HG03342 (cell line): ENCODE results near the gene GRHPR.

Experiments used
- ATAC-seq: cut with Tn5 transposase; IDR thresholded peaks from one replicate; pipeline ENCODE4 v1.9.1; 2021; ENCODE audit warnings: mild to moderate bottlenecking, moderate library complexity; ENCODE audit not compliant: unreplicated experiment

The GRHPR gene

DNA sequence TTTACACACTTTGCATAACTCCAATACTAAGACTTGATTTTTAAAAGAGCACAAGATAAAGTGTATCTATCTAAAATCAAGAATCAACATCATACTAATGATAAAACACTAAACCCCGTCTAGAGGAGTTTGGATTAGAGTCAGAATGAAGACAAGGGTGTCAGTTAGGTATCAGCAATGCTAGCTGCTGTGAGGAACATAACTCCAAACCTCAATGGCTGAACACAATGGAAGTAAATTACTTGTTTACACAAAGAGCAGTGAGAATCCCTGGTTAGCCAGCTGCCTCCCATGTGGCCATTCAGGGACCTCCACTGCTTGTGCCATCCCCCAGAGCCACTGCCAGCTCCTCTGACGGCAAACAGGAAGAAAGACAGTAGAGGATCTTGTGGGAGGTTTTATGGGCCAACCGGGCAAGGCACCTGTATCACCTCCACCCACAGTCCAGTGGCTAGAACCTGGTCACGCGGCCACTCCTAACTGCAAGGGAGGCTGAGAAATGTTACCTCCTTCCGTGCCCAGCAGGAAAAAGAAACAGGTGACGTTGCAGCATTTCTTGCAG lies 24.0 kb upstream of the GRHPR start:
- ATAC-seq: no peak

DNA sequence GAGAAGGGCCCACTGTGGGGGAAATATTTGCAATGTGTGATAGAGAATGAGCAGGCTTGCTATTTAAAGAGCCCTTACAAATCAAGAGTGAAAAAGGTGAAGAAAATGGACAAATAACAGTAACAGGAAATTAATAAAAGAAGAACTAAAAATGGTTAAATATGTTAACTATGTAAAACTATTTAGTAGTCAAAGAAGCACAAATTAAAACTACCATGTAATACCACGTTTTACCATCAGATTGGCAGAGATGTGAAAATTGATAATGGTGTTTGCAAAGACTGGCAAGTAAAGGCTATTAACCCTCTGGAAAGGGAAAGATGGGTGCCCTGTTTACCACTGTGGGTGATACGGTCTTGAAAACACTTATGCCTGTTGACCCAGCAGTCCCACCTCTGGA lies 23.2 kb upstream of the GRHPR start:
- ATAC-seq: no peak

DNA sequence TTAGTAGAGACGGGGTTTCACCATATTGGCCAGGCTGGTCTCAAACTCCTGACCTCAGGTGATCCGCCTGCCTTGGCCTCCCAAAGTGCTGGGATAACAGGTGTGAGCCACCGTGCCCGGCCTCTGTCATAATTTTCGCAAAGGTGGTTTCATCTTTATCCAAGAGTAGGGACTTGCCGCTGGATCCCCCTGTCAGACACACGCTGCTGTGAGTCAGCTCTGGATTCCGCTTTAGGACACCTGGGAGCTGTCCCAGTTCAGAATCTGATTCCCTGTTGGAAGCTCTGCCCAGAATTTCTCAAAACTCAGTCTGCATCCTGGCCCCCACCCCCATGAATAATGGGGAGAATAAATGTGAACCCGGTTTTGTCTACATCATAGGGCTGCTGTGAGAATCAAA lies 17.9 kb upstream of the GRHPR start:
- ATAC-seq: no peak

DNA sequence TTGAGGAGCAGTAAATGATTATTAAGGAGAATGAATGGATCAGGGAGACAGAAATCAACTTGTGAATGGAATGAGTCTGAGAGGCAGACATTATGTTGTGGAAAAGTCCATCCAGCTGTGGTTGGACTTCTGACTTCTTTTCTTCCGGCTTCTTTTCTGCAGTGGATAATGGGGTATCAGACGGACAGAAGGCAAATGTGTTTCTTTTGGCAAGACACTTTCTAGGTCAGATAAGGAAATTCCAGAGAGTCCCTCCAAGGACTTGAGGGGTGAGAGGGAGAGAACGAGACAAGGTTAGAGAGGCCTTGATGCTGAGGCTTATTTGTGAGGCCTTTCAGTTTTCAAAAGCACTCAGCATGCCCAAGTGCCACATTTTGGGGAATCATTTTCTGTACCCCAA lies 17.1 kb upstream of the GRHPR start:
- no peak for ATAC-seq

DNA sequence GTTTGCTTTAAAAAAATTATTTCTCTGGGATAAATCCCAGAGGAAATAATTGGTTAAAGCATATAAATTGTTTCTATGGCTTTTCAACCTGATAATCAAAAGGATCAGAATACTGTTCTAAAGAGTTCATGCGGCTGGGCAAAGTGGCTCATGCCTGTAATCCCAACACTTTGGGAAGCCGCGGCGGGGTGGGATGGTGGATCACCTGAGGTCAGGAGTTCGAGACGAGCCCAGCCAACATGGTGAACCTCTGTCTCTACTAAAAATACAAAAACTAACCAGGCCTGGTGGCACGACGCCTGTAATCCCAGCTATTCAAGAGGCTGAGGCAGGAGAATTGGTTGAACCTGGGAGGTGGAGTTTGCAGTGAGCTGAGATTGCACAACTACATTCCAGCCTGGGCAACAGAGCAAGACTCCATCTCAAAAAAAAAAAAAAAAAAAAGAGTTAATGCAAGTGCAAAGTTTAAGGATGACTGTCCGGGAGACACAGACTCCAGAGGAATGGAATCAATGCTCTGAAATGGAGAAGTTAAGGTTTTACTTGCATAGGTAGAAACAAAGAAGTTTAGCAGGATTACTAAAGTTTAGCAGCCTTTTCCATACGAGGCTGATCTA lies 16.6 kb upstream of the GRHPR start:
- ATAC-seq: no peak

DNA sequence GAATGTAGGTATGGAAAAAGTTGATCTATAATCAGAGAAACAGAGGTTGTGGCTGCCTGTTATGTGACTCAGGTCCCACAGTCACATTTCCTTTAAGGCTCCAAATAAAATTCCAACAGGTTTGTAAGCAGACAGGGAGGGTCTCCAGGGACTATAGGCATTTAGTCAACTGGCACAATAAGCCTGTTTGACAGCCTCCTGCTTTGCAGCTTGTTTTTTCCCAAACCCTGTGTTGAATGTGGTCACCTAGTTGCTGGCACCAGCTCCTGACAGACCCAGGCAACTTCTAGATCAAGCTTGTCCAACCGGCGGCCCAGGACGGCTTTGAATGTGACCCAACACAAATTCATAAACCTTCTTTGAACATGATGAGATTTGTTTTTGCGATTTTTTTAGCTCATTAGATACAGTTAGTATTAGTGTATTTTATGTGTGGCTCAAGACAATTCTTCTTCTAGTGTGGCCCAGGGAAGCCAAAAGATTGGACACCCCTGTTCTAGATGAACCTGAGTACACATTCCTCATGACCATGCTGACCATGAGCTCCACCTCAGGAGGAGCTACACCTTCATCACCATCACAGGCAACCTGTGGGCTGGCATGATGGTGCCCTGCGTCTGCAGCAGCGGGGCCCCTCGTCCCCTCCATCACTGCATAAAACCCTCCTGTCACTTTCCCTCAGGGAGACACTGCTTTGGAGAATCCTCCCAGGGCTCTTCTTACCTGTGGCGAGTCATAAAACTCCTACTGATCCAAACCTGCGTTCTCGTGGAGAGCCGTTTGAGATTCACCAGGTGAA lies 15.7 kb upstream of the GRHPR start:
- ATAC-seq: no peak

DNA sequence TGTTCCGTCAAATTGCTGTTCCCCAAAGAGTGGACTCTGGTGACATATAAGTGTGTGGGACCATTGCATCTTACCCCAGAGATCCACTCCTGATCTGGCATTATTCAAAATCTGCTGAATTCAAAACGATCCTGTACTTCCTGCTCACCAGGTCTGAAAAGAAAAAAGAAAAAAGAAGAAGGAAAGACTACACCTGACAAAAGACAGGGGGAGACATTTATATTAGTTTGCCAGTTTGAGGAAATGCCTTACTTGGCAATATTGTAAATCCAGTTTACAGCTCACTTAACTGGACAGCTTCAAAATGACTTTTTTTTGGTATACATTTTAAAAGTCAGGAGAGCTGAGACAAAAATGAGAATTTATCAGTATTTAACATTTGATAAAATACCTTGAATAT lies 15.0 kb upstream of the GRHPR start:
- no peak for ATAC-seq

DNA sequence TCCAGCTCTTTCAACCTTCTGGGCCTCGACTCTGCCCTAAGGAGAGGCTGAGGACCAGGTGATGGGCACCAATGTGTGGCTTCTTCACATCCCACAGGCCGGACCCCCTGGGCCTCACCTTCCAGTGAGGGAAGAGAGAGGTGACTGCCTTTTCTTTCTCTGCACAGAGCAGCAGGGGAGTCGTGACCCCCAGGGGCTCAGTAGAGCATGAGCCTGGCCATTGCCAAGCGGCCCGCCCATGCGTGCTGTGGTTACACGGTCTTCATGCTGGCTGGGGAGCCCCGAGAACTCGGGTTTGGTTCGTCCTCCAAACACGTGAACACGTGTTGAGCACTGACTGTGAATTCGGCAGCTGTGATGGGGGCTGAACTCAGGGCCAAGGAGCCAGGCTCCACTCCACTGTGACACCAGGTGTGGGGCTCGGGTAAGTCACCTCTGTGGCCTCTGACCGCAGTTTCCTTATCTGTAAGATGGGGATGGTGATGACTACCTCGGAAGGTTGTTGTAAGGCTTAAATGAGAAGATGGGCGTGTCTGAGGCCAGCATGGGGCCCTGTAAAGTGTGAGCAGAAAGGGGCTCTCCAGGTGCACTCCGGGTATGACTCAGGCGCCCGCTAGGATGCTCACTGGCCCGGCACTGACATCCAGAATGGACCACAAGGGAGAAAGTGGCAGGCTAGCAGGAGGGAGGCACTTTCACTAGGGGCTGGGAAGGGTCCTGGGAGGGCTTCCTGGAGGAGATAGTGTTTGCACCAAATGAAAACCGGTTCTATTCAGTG lies 13.4 kb upstream of the GRHPR start:
- peak; percentile 81 for ATAC-seq

DNA sequence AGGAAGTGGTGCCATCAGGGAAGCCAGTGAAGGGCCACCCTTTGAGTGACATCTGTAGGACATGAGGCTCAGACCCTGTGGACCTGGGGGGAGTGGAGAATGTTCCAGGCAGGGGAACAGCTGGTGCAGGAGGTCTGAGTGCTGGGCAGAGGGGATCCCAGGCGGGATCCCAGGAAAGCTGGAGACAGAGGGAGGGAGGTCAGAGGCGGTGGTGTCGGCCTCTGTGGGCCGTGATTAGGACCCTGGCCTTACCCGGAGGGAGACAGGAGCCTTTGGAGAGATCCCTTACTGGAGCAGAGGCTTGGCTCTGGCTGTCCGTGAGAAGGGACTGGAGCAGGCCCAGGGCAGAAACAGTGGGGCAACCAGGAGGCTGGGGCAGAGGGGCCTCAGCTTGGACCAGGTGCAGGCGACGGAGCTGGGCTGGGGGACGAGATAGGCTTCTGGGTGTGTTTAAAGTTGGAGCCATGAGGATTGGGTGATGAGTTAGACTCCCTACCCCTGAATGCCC lies 12.1 kb upstream of the GRHPR start:
- ATAC-seq: no peak

DNA sequence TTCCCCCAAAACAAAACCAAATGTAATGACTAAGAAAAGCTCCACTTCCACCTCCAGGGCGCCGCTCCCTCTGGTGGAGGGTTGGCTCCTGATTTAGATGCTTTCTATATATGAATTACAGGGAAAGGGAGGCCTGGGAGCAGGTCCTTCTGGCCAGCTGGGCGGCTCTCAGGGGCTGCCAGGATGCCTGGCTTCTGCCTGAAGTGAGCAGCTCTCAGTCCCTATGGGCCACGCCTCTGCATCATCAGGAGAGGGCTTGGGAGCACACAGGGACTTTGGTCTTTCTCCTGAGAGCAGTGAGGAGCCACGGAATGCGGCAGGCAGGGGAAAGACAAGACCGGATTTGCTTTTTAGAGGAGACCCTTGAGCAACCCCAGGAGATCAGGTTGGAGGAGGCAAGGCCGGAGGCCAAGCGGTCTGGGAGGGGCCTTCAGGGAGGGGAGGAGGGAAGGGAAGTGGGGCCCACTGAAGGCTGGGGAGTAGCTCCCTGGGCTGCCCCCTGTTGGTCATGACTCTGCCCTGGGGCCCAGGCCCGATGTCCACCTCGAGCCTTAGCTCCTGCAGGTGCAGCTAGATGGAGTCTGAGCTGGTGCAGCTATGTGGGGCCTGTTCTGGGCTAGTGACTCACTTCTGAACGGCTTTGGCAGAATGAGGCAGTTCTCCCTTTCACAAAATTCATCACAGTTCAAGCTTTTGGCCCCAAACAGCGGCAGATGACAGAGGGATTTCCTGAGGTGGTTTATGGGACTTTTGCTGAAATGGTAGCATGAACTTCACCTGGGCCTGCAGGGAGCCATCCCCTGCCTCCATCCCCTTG lies 11.3 kb upstream of the GRHPR start:
- ATAC-seq: peak; percentile 18

DNA sequence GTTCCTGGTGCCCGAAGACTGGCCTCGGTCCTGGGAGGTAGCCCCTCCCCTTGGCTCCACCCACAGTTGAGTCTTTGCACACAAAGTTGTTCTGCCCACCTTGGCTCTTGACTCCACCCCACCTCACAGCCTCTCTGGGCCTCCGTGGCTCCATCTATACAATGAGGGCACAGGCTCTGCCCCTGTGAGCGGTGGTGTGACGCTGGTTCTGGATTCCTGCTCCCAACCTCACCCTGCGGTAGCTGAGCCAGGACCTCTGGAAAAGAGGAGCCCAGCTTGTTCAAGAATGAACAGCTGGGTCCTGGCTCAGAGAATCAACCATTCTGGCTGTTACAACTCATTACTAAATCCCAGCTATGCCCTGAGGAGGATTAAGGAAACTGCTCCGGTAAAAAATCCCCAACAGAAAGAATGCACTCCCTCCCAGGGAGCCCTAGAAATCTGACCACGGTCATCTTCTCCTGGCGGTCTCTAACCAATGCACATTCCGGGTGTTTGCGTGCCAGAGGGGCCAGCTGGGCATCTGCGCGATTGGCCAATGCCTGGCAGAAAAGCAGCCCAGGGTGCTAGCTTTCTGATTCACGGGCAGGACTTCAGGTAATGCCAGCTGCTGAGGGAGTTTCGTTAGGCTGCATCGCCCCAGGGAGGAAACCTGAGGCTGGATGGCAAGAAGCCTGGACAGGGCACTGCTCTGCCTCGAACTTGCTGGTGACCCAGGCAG lies 9.9 kb upstream of the GRHPR start:
- no peak for ATAC-seq

DNA sequence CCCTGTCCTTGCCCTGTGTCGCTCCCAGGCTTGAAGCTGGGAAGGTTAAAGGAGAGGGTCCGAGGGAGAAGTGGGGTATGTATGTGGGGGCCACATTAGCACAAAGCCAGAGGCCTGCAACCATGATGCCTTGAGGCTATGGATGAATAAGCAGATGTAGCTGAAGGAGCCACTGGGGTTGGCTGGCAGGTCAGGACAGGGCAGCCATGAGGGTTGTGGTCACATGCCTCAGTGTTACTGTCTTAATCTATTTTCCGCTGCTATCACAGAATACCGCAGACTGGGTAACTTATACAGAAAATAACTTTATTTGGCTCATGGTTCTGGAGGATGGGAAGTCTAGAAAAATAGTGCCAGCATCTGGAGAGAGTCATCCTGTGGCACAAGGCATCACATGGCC lies 9.2 kb upstream of the GRHPR start:
- no peak for ATAC-seq

DNA sequence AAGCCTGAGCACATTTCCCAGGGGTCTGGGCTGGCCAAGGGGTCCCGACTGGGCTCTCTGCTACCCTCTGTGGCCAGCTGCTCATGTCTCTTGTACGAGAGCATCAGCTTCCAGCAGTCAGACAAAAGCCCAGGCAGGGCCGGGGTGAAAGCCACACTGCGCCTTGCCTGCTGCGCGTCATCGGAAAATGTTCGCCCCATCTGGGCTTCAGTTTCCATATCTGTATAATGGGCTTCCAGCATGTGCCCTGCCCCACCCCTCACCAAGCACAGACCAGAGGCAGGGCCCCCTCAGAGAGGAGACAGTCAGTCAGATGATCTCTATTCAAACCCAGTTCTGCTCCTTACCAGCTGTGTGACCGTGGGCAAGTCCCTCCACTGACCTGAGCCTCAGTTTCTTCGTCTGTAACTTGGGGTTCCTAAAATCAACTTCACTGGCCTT lies 8.0 kb upstream of the GRHPR start:
- ATAC-seq: no peak

DNA sequence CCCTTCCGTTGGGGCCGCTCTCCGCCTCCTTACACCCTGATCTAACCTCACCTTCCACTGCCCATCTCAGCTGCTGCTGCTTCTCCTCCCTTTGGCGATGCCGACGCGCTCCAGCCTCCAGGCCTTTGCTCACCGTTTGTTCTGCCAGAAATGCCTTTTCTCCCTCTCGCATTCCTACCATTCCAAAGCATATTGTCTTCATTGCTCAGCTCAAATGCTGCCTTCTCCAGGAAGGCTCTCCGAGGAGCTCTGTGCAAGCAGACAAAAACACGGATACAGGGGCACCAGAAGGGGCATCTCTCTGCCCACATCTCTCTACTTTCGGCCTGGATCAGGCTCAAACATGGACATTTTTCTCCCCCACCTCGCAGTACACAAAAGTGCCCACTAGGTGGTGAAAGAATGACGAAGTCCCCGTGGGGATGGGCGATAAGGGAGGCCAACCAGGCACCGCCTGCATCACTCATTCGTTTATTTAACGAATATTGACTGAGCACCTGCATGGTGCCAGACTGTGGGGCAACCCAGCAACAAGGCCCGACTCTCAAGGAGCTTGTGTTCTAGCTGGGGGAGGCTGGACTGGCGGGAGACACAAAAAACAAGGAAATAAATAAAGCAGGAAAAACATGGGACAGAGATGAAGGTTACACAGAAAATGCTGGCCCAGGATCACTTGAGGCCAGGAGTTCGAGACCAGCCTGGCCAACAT lies 7.3 kb upstream of the GRHPR start:
- ATAC-seq: no peak

DNA sequence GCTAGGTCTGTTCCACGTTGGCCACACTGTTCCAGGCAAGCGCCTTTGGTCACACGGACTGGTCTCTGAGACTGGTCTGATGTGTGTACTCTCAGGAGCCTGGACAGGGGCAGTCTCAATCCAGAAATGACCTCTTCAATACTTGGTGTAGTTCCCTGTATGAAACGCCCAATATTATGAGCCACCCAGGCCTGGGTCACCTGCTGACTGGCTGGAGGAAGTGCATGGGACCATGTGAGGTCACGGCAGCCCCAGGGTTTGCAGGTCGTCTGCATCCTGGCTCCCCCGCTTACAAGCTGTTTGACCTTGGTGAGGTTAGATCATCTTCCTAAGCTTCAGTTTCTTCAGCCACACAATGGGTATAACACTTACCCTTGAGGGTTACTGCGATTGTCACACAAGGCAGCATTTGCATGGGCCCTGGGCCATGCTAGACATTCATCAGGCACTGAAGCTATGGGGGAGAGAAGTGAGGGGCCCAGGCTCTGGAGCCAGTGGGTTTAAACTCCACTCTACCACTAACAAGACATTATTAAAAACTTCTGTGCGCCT lies 5.2 kb upstream of the GRHPR start:
- no peak for ATAC-seq

DNA sequence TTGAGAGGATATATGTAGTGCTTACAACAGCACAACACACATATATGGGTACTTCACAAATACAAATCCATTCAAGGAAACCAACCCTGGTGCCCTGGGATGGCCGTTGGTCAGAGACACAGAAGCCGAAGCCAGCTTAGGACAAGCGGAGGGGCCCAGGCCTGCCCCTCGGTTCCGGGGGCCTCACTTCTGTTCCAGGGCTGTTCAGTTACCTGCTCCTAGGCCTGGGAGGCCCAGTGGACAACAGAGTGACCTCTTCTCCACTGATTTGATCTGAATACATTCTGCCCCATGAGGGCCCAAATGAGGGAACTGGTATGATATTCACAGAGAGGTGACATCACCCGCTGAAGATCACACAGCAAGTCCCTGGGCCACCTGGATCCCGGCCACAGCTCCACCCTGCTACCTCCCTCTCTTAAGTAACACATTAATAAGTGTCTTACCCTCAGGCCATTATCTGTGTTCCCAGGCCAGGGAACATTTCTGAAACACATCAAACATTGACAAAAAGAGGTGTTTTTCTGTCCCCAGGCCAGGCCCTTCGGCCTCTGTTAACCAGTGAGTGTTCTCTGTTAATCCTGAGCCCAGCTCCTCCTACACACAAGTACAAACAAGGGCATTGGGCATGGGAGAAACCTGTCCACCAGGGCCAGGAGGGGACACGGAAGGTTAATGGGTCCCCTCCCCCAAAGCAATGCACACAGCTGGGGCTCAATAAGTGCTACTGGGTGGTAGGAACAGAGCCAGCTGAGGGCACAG lies 4.5 kb upstream of the GRHPR start:
- ATAC-seq: no peak

DNA sequence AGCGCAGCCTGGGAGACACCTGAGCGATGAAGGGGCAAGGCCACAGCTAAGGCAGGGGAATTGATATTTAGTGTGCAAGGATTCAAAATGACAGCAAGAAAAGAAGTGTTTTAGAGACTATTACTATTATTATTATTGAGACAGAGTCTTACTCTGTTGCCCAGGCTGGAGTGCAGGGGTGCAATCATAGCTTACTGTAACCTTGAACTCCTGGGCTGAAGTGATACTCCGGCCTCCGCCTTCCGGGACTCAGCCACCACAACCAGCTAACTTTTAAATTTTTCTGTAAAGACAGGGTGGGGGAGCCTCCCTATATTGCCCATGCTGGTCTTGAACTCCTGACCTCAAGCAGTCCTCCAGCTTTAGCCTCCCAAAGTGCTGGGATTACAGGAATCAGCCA lies 3.3 kb upstream of the GRHPR start:
- ATAC-seq: no peak
